ENCODE results near the gene TMEM87B.
"Not testable (repeated sequence)": the region's sequence is repeated elsewhere in the genome, so short reads cannot be mapped to it uniquely, and the experiment has no call there.

The TMEM87B gene

DNA sequence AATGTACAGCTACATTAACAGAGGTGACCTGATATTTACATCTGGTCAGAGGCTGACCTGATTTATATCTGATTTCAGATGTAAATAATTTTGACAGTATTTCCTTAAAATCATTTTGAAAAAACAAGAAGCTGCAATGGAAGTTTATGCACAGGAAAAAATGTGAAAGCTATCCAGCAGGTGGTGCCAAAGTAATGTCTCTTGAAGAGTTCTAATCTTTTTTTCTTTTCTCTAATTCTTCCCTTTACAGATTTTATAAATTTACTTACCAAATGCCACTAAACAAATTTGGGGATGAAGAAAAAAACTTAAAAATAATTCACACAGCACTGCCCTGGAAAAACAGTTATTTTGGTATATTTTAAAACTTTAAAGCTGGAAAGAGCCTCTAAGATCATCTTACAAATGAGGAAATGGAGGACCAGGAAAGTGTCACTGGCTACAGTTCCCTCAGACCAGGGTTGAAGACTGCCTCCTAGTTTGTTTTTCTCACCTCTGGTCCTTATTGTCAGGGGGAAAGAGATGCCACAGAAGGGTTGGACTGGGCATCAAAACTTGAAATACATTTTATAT lies 66.7 kb downstream of the TMEM87B start:
- DNase-seq (ENCODE audit: low spot score), result peak; percentile 67

DNA sequence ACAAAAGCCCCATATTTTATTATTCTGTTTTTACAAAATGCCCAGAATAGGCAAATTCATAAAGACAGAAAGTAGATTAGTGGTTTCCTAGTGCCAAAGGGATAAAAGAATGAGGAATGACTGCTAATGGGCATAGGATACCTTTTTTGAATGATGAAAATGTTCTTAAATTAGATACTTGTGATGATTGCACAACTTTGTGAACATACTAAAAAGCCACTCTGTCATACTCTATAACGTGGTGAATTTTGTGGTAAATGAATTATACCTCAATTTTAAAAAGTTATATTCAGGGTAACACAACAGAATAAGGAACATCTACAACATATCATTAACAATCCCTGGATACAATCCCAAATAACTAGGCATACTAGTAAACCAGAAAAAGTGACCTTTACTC lies 74.0 kb downstream of the TMEM87B start:
- no peak for DNase-seq (ENCODE audit: low spot score)

DNA sequence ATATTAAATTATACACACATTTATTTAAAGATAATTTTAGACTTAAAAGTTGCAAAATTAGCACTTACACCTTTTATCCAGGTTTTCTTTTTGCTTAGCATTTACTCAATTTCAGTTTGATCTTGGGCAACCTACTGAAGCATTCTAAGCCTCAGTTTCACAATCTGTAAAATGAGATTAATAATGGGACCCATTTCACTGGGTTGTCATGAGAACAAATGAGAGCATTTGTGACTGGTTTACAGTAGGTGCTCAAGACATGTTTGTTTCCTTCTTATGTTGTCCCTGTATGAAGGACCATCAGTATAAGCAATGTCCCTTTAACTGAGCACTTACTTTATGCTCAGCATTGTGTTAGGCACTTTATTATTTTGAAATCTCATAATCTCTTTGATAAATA lies 78.3 kb downstream of the TMEM87B start:
- DNase-seq (ENCODE audit: low spot score), result no peak

- no peak for DNase-seq (ENCODE audit: low spot score)
Observed at GRCh38 chr2:112134120-112134519, 79.1 kb downstream of the TMEM87B start.

- no peak for DNase-seq (ENCODE audit: low spot score)
Observed at GRCh38 chr2:112136096-112136495, 81.0 kb downstream of the TMEM87B start.

DNA sequence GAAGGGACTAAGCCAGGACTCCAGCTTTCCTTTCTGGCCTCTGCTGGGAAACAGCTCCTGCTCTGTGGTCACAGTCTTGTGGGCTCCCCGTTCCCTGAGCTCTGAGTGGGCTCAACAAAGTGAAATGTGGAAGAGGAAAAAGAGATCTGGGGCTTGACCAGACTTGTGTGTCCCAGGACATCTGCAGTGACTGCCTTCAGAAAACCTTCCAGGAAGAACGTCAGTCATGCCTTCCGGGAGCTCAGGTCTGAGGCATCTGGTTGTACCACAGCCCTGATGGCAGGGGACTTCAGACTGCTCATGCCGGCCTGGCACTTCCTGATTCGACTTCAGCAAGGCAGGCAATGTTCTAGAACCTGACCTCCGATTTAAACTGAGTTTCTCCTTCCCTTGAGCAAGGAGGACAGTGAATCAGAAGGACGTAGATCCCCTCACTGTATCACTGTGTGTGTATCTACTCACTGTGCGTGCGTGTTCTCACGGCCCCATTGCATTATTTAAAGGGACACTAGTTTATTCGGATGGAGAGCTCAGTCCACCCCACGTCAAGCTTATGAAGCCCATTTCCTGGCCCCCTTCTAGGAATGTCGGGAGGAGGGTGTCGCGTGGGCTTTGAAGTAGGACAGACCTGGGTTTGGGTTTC lies 82.6 kb downstream of the TMEM87B start:
- DNase-seq (ENCODE audit: low spot score), result no peak

DNA sequence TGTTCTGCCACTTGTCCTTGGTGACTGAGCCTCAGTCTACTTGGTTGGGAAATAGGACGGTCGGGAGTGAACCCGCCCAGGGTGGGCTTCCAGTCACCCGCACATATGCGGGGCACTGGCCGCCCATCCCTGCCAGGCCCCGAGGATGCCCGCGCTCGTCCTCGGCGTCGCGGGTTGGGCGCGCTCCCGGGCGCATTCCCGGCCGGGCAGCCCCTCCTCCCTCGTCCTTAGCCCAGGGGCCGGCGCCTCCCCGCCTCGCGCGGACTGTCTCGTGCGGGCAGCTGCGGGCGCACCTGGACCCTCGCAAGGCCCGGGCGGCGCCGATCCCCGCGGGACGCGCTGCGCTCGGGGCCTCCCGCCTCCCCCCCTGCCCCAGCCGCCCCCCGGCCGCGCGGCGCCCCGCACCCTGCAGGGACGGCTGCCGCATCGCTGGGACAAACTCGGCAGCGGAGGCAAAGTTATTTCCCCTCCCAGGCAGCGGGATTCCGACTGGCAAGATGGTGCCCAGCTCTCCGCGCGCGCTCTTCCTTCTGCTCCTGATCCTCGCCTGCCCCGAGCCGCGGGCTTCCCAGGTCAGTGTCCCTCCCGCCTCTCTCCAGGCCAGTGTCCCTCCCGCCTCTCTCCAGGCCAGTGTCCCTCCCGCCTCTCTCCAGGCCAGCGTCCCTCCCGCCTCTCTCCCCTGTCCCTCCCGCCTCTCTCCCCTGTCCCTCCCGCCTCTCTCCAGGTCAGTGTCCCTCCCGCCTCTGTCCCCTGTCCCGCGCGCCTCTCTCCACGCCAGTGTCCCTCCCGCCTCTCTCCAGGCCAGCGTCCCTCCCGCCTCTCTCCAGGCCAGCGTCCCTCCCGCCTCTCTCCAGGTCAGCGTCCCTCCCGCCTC lies 83.3 kb downstream of the TMEM87B start, which contains the start of gene FBLN7:
Gene FBLN7 (plus strand): TSS at position 227 of the 874 bp plus-strand sequence. CDS start 271 bp downstream, at position 498.
- no peak for DNase-seq (ENCODE audit: low spot score)

DNA sequence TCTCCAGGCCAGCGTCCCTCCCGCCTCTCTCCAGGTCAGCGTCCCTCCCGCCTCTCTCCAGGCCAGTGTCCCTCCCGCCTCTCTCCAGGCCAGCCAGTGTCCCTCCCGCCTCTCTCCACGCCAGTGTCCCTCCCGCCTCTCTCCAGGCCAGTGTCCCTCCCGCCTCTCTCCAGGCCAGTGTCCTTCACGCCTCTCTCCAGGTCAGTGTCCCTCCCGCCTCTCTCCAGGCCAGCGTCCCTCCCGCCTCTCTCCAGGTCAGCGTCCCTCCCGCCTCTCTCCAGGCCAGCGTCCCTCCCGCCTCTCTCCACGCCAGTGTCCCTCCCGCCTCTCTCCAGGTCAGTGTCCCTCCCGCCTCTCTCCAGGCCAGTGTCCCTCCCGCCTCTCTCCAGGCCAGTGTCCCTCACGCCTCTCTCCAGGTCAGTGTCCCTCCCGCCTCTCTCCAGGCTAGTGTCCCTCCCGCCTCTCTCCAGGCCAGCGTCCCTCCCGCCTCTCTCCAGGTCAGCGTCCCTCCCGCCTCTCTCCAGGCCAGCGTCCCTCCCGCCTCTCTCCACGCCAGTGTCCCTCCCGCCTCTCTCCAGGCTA lies 84.1 kb downstream of the TMEM87B start:
- not testable (repeated sequence) for DNase-seq (ENCODE audit: low spot score)

- DNase-seq (ENCODE audit: low spot score), result not testable (repeated sequence)
Observed at GRCh38 chr2:112139661-112140204, 84.7 kb downstream of the TMEM87B start.

DNA sequence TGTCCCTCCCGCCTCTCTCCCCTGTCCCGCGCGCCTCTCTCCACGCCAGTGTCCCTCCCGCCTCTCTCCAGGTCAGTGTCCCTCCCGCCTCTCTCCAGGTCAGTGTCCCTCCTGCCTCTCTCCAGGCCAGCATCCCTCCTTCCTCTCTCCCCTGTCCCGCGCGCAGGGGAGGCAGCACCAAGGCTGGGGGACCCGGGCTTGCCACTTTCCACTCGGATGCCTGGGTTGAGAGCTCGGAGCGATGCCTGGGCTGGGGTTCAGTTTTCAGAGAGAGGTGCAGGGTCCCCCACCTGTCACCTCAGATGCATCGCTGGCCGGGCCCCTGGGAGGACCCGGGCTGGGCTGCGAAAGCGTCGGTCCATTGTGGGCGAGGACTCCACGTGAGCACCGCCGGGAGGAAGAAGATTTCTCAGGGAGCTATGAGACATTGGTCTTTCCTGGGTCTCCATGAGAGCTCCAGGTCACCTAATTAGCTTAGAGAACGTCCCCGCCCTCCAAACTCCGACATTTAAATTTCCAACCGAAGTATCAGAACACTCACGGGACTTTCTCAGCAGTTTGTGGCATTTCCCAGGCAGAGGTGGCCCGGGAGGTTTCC lies 85.2 kb downstream of the TMEM87B start:
- DNase-seq (ENCODE audit: low spot score), result no peak

- DNase-seq (ENCODE audit: low spot score), result no peak
Observed at GRCh38 chr2:112140899-112141625, 86.0 kb downstream of the TMEM87B start.

DNA sequence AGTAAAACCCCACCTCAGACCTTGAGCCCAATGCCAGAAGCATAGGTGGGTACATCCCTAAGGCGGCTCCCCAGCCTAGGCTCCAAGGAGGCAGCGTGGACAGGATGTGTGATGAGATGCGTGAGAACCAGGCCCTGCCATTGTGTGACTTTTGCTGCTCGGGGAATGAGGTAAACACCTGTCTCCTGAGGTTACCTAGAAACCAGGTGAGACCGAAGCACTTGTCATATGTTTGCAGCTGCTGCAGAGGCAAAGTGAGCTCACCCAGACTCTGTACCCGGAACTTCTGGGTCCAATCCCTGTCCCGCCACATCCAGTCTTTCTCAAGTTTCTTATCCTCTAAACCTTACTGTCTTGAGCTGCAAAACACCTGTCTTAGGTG lies 86.5 kb downstream of the TMEM87B start:
- DNase-seq (ENCODE audit: low spot score), result no peak

- no peak for DNase-seq (ENCODE audit: low spot score)
Observed at GRCh38 chr2:112142525-112143078, 87.5 kb downstream of the TMEM87B start.

GRCh38 chr2:112143150-112143549 lies 88.1 kb downstream of the TMEM87B start:
- DNase-seq (ENCODE audit: low spot score), result no peak

DNA sequence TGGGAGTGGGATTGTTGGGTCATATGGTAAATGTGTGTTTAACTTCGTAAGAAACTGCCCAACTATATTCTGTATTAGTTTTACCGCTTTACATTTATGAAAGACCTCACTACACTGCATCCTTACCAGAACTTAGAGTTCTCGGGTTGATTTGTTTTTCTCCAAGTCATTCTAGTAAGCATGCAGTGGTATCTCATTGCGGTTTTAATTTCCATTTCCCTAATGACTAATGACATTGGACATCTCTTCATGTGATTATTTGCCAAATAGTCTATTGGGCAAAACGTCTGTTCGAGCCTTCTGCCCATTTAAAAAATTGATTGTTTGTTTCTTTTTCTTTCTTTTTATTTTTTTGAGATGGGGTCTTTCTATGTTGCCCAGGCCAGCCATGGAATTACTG lies 89.9 kb downstream of the TMEM87B start:
- no peak for DNase-seq (ENCODE audit: low spot score)

DNA sequence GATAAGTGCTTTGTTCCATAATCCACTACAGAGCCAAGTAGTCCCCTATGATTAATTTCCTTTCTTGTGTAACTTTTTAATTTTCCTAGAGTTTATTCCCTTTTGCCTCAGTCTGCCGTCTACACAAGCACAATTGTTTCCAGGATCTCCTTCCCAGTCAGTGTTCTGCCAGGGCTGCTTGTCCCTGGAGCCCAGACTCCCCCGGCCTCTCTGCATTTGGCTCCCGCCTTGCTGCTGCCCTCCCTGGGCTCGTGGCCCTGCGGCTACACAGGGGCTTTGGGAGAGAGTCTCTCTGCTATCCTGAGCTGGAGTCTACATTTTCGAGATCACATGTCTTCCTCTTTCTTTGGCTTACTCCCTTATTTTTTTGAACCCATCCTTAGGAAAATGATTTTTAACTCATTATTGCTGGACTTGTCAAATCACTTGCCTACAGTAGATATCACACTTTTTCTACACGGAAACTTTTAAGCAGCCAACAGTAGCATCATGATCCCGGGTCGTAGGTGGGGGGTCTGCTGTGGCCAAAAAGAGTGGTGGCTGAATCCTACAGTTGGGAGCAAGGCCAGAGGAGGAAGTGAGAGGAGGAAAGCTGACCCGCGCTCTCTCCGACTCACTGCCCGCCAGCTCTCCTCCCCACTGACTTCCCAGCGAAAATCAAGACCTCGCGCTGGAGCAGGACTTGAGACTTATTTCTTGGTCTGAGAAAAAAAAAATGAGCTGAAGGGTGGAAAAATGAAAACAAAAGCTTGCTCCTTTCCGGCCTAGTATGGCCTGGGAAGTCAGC lies 92.5 kb downstream of the TMEM87B start:
- no peak for DNase-seq (ENCODE audit: low spot score)

DNA sequence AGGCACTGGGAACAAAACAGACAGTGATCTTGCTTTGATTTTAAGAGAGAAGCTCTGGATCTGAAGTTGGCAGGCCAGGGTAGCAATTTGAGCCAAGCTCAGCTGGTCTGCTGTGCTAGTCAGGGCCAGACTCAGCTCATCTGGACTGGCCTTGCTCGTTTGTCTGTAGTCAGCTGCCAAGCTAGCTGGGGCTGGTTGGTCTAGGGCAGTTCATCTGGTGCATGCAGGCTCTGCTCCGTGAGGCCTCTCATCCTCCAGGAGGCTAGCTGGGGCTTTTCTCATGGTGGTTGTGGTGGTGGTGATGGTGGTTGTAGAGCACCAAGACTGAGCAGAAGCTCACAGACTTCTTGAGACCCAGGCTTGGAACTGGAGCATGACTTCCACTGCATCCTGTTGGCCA lies 93.4 kb downstream of the TMEM87B start:
- DNase-seq (ENCODE audit: low spot score), result no peak

DNA sequence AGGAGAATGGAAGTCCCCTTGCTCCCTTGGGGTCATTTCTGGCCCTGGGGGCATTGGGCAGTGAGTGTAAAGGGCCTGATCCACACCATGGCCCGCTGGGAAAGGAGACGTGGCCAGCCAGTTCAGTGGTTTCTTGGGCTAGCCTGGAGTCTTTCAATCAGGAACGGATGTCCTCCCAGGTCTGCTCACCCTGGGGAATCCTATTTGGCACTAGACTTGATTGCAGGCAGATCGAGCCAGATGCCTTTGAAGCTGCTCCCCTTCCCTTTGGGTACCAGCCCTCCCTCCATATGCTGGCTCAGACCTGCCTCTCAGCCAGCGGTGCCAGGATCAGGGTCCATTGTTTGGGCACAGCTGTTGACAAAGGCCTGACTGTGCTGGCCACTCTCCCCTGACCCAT lies 94.1 kb downstream of the TMEM87B start:
- DNase-seq (ENCODE audit: low spot score), result no peak

DNA sequence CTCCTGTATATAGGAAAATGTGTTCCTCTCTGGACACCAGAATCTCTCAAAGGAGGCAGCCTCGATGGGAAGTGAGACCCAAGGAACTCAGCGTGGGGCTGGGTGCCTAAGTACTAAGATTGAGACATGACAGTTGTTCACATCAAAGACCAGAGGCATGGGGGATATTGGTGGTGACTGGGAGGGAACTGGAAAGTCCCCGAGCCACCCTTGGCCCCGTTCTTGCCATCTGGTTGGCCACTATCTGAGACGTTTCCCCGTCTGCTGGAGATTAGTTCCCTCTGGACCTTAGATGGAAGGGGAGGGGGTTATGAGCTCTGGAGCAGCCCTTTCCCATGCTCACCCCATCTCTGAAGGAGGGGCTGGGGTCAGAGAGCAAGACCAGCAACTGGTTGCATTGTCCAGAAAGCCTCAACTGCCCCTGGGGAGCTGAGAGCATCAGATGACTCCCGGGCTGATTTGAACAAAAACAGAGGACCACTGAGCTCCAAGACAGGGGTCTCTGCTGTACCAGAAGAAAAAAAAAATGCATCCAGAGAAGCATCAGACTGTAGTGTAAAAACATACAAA lies 94.9 kb downstream of the TMEM87B start:
- no peak for DNase-seq (ENCODE audit: low spot score)

- no peak for DNase-seq (ENCODE audit: low spot score)
Observed at GRCh38 chr2:112150447-112150846, 95.4 kb downstream of the TMEM87B start.
